ENCODE results near the gene SAMD13. TPM values are rescaled to one million over a fixed set of nuclear protein-coding genes. Genes with fewer than 3 reads are reported as not detected.

Gene SAMD13
- polyA plus RNA-seq, 1 of the 3 experiments (the other 2 are of a cell fraction) = 1.3 TPM

- no peak within 1 kb of the TSS for H2AFZ ChIP-seq (ENCODE audit: low read depth)
- H3K4me2 ChIP-seq = no peak within 1 kb of the TSS
- 90% methylated on average over 9 of the region's 11 CpGs for WGBS (ENCODE audit: low lambda C conversion rate)
- H3K27ac ChIP-seq (ENCODE audit: low read depth in 2 of 2, low read length in 1 of 2) = no peak within 1 kb of the TSS
- H3K27me3 ChIP-seq (ENCODE audit: insufficient read depth) = no peaks in the 10 kb centered on the region
- no peak within 1 kb of the TSS for H3K4me3 ChIP-seq (ENCODE audit: low read depth in 2 of 2, low read length in 1 of 2)
- no peaks in the 10 kb centered on the region for H3K9me2 ChIP-seq
- H3K9me3 ChIP-seq = no peaks in the 10 kb centered on the region
- no peaks in the 10 kb centered on the region for H4K20me1 ChIP-seq (ENCODE audit: insufficient read depth)
- H3F3A ChIP-seq (replicated peaks; ENCODE audit: insufficient read depth) = no peaks in the 10 kb centered on the region
- no peaks in the 10 kb centered on the region for H3K79me2 ChIP-seq (ENCODE audit: insufficient read depth)
- TF ChIP-seq USF2 (IDR thresholded peaks at IDR 0.05; ENCODE audit: borderline replicate concordance, low read depth, low read length) = no peak
- no peak for TF ChIP-seq RXRA (IDR thresholded peaks at IDR 0.05; ENCODE audit: borderline replicate concordance, low read depth)
- no peak for TF ChIP-seq GATA2 (CRISPR knock-in tag; IDR thresholded peaks at IDR 0.05)
- TF ChIP-seq PBX3 (IDR thresholded peaks at IDR 0.05) = no peak
- no peak for TF ChIP-seq POLR2AphosphoS5 (IDR thresholded peaks at IDR 0.05; ENCODE audit: low read depth, low read length)
- no peak for TF ChIP-seq ELF1 (IDR thresholded peaks at IDR 0.05)
- TF ChIP-seq ZBTB33 (IDR thresholded peaks at IDR 0.05; ENCODE audit: borderline replicate concordance, low read depth) = no peak
- TF ChIP-seq TAF1 (IDR thresholded peaks at IDR 0.05; ENCODE audit: borderline replicate concordance, low read depth, low read length) = no peak
- no peak for TF ChIP-seq FOXM1 (IDR thresholded peaks at IDR 0.05; ENCODE audit: low read depth)
- no peak for TF ChIP-seq USF1 (IDR thresholded peaks at IDR 0.05; ENCODE audit: borderline replicate concordance, low read depth)
- TF ChIP-seq FOSL2 (IDR thresholded peaks at IDR 0.05; ENCODE audit: borderline replicate concordance, low read depth) = no peak
- no peak for TF ChIP-seq FOXJ3 (CRISPR knock-in tag; IDR thresholded peaks at IDR 0.05)
- TF ChIP-seq NFIC (IDR thresholded peaks at IDR 0.05; ENCODE audit: borderline replicate concordance) = no peak
- no peak for TF ChIP-seq JUND (IDR thresholded peaks at IDR 0.05)
- no peak for TF ChIP-seq TCF12 (IDR thresholded peaks at IDR 0.05)
- no peak for TF ChIP-seq TEAD4 (IDR thresholded peaks at IDR 0.05; ENCODE audit: borderline replicate concordance, insufficient read depth)
- TF ChIP-seq YY1 (IDR thresholded peaks at IDR 0.05; ENCODE audit: low read depth) = no peak
- TF ChIP-seq MXI1 (IDR thresholded peaks at IDR 0.05; ENCODE audit: low read depth, low read length) = no peak
- TF ChIP-seq SMC3 (IDR thresholded peaks at IDR 0.05; ENCODE audit: low read depth, low read length) = no peak
- peaks cover 0 to 3% of the 10 kb centered on the region in 2 experiments; a peak in 1 of 4 replicates for H3K4me1 ChIP-seq (ENCODE audit: control insufficient read depth in 1 of 2, insufficient read depth in 2 of 2, low read depth in 1 of 2, low read length in 1 of 2)
- ChIA-PET POLR2A (no interaction called here), CTCF (interaction anchor here (1.1 to 1.4 kb wide), 2 partner anchors 9 to 44 kb away, joined by 3 to 4 read pairs; no protein-coding TSS in a partner anchor)
- H3K36me3 ChIP-seq (replicated peaks in 1 of 2; ENCODE audit: control insufficient read depth in 1 of 2, insufficient read depth in 2 of 2, low read length in 1 of 2) = no peaks in the 10 kb centered on the region
- no peak for DNase-seq
- H3K9ac ChIP-seq = no peak within 1 kb of the TSS
Measured at GRCh38 chr1:84398175-84399155, 97.0 kb downstream of the SAMD13 start, which contains the start of gene DNASE2B. Gene DNASE2B (plus strand): TSS chr1:84398484. CDS start chr1:84398565, 81 bp downstream.

Small RNA genes lying within 50 kb of the gene (small RNA-seq; reads per million reads assigned to genes)
- 0 to 0.52 (median 0) reads per million in 7 experiments for gene RF00410

Other genes starting within 250 kb of the SAMD13 start
- gene PRKACB, start 157.4 kb upstream of the SAMD13 start, polyA plus RNA-seq (2012; rRNA removed) = 7.5 and 9.9 TPM in 2 replicates
- 0.03 TPM in 1 of 2 replicates, not detected in the other for gene DNASE2B, start 96.8 kb downstream of the SAMD13 start, polyA plus RNA-seq (2012; rRNA removed)
- gene RPF1, start 177.6 kb downstream of the SAMD13 start, polyA plus RNA-seq (2012; rRNA removed) = 22.6 and 27.1 TPM in 2 replicates
- gene SPATA1, start 204.7 kb downstream of the SAMD13 start, polyA plus RNA-seq (2012; rRNA removed) = 1.2 and 1.6 TPM in 2 replicates
- 67.0 and 104 TPM in 2 replicates for gene GNG5, start 204.9 kb downstream of the SAMD13 start, polyA plus RNA-seq (2012; rRNA removed)

Measured in SK-N-SH (cell line).